ENCODE measurements around the gene FAM174B.

Gene FAM174B

DNA sequence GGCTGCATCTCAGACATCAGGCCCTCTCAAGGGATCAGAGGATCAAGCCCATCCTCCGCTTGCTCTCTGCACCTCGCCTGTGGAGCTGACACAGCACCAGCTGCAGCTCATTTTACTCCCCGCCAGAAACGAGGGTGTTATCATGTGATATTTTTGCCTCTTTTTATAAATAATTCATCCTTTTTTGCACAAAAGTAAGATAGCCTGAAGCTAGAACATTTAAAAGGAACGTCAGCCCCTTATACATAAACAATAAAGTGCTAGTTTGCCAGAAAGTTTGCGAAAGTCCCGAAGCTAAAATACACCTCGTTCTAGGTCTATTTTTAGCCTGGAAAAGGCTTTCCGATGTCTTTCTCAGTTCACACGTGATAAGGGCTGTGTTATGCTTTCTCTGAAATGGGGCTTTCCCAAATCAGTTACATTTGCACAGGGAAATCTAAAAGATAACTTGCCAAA is 9.6 kb upstream of the FAM174B start:
- peak in 7 of 56 donors; percentile 7 to 30 (median 21) for DNase-seq

DNA sequence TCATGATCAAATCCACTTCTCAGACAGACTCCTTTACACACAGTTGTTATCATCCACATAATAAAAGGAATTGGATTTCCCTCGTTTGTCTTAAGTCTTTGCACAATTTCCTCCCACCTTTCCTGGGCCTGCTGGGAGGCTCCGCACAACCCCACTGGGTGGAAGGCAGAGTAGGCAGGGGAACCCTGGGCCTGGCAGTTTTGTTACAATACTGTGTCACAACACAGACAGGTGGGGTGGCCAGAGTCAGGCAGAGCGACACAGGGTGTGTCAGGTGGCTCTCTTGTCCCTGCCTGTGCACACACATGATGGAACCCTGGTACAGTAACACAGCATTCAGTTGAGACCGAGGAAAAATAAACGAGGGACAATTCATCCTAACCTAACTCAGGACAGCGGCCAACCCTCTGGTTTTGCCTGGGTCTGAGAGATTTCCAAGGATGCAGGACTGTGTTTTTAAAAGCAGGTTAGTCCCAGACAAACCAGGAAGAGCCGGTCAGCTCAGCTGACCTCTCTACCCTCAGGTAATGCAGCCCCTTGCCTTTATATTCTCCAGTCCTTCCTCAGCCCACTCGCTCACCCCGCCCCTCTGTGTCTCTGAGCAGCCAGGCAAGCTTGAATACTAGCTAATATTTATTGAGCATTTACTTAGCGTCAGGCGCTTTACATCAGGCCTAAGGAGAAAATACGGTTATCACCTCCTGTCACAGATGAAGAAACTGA is 8.8 kb upstream of the FAM174B start:
- DNase-seq: peak in 2 of 56 donors; percentile 6 to 17

DNA sequence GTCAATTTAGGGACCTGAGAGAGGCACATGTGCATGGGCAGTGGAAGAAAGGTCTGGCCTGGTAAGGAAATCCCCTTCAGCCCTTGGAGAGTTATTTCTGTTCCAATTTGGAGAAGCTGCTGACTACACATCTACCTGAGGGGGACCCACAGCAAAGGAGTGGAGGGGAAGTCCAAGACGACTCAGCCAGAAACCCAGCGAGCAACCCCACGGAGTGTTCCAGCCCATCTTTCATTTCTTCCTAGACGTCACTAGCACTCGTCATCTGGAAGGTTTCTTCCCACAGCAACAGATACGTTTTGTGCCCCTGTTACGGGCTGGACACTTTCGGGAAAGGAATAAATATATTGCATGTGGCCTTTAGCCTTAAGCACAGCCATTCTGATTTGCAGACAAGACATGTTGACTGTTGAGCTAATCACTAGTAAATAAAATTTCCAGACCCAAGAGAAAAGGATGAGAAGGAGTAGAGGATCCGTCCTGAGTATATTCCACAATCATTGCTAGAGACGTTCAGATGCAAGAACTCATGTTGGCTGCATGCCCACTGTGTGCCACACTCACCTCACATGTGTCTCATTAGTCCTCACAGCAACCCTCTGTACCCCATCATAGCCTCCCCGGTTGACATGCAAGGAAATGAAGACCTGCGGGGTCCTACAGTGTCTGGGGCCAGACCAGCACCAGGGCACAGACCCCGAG is 7.8 kb upstream of the FAM174B start:
- DNase-seq: no peak

DNA sequence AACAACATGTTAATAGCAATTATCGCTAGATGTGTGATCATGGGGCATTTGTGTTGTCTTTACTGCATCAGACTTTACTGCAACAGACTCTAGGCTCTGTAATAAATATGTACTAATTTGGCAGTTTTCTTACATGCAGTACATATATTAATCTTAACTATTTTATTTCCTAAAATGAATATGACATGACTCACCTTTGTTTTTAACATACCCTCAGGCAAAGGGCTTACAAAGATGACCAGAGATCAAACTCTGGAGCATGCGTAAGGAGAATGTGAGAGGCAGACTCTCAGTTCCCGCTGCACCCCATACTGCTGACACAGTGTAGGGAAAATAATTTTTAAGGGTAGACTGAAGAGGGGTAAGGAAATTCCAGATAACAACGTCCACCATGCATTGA is 7.2 kb upstream of the FAM174B start:
- DNase-seq: no peak

DNA sequence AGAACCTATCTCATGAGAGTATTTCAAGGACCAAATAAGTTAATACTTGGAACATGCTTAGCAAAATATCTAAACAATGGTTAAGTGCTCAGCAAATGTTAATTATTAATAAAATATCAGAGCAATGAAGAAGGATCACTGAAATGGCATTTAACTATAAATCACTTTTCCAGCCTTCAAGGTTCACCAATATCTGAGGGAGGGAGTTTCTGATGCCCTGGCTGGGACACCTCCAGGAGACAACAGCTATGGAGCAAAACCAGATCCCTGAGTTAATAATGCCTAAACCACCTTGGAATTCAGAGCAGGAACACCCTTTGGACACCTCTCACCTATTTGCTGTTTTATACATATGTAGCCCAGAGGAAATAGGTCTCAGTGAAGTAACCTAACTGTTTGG is 6.4 kb upstream of the FAM174B start:
- DNase-seq: no peak

DNA sequence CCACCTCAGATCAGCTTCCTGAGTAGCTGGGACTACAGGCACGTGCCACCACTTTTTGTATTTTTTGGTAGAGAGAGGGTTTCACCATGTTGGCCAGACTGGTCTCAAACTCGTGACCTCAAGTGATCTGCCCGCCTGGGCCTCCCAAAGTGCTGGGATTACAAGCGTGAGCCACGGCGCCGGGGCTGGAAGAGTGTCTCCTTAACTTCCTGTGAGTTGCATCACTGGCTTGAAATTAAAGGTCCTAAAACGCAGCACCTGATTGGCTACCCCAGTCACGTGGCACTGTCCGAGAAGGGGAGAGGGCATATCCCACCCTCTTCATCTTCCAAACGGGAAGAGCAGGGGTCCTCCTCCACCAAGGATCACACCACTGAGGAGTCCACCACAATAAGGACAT is 5.5 kb upstream of the FAM174B start:
- DNase-seq: no peak

DNA sequence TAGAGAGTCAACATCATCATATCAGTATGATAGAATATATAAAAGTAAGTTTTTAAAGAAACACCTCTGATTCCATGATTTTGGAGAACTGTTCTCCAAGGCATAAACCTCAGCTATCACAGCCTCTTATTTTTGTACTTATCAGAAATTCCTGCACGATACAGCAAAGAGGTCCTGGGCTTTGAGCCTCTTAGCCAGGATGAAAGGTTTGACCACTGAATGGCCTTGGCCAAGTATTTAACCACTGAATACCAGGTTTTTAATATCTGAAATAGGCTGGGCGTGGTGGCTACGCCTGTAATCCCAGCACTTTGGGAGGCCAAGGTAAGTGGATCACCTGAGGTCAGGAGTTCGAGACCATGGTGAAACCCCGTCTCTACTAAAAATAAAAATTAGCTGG is 1.9 kb upstream of the FAM174B start:
- DNase-seq: no peak

DNA sequence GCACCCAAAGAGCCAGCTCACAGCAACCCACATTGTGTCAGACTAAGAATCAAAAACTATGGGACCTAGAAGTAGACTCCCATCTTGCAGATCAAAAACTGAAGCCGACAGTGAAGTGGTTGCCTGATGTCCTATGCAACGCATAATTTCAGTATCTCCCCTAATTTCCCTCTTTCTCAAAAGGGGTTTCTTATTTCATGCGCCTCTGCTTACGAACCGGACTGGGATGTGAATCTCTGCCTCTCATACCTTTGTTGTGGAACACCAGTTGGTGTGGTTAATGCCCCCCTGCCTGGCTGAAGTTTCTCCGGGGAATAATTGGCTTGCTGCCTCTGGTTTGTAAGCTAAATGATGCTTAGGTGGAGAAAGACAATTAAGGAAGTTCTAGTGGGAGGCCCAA is 514 bp upstream of the FAM174B start:
- no peak for DNase-seq

DNA sequence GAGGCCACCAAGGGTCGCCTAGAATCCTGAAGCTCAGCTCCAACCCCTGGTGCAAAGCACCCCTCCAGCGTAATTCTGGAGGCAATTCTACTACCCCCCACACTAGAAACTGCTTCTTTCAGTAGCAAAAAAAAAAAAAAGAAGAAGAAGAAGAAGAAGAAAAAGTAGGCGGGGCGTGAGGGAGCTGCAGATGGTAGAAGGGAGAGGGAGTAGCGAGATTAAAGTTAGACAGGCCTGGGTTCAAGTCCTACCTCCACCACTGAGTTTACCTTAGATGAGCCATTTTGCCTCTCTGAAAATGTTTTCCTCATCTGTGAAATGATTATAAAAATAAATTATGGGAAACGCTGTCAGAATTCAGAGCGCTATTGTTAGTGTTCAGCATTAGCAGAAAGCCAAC is 913 bp downstream of the FAM174B start:
- DNase-seq: no peak

DNA sequence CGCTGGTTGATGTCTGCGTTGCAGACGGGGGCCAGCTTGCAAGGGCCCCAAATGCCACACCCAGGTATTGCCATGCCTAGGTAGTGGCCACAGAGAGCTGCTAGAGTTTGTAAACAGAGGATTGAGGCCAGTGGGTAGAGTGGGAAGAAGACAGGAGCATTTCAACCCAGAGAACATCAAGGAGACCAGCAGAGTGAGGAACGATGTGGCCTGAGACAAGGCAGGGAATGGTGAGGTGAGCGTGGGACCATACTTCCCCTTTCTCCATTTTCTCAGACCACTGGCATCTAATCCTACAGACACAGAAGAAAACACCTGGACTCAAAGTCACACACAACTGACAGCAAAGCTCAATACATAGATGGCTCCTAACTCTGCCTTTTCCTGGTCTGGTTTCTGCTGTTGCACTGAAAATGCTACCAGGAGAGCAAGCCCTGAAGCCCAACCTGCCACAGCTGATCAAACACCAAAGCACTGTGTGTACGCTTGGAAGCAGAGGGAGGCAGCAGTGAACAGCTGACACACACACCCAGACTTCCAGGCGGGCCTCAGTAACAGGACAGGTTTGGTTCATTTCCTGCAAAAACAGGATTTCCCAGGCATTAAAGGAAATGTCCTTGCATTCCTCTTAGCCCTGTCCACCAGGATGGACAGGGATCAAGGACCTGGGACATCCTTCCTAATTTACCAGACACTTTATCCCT is 1.6 kb downstream of the FAM174B start:
- DNase-seq: peak in 16 of 56 donors; percentile 14 to 56 (median 25)

DNA sequence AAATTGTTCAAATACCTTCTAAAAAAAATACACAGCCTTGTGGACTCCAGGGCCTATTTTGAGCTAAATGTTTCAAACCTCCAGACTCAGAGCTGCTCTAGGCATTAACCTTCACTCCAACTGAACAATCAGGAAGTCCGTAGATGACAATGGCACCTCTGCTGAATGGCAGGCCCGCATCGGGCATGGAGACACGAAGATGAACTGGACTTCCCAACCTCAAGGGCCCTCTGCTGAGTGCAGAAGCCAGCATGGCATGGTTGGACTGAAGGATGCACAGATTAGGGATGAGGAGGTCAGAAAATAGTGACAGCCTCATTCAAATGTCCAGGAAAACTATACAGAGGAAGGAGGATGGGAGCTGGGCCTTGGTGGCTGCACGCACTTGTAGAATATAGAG is 2.2 kb downstream of the FAM174B start:
- DNase-seq: no peak

DNA sequence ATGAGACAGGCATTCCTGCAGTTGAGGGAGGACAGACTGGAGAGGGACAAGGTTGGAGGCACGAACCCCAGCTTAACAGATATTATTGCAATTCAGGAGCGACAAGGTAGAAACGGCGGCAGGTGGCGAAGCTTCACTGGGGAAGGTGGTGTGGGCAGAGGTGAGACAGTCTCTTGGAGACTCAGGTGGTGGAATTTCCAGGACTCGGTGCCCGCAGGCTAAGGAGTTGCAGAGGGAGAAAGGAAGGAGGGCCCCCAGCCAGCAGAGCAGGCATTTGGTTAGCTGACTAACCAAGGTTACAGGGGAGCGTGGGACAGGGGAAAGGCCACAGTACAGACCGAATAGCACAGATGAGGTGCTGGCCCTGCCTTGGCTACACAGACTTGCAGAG is 3.0 kb downstream of the FAM174B start:
- peak in 1 of 56 donors; percentile 19 for DNase-seq

DNA sequence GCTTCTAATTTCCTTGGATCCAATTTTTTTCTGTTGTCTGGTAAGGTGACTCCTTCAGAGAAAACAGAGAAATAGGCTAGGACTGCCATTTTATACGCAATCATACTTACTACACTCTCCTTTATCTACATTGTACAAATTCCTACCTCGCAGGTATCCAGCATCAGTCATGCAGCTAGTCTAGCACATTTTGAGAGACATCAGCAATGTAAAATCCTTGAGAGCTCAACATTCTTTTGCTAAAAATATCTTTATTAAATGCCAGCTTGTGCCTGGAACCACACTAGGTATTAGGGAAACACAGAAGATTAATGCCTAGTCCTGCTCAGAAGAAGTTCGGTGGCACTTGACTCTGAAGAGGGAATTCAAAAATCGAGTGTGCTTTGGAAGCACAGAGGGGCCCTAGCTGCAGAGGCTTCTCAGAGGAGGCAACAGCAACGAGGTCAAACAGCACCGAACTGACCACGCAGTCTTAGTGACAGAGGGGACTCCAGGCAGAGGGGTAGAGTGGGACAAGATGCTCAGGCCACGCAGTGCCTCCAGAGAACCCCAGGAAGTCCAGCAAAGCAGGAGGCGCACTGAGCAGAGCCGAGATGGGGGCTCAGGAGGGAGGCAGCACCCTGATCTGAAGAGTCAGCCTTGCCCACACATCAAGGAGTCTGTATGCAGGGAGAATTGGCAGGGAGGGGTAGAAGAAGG is 3.5 kb downstream of the FAM174B start:
- DNase-seq: no peak

DNA sequence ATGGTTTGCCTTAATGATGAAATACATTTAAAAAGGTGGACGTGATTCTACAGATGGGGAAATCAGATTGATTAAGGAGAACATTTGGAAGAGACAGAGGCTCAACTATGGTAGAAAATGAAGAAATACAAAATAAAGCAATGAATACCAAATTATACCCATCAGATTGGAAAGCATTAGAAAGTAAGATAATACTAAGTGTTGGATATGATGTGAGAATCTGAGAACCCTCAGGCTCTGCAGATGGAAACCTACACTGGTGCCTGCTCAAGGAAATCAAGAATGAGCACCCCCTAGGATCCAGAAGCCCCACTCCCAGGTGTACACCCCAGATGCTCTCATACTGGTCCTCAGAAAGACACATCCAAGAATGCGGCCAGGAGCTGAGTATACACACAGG is 4.6 kb downstream of the FAM174B start:
- DNase-seq: no peak

DNA sequence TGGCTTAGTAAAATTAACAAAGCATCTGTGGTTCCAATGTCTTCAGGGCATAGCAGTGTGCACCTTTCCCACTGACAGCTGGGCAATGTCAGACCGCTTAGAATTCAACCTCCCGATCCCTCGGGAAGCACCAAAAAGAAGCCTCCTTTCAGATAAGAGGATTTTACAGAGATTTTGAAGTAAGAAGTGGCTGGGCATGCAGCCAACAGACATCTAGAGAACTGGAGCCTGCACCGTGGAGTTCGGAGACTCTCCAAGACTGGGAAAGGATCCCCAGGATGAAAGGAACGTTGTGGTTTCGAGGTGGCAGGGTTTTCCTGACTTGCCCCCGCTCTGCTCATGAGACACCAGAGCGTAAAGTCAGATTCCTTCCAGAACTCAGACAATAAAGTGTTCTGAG is 5.3 kb downstream of the FAM174B start:
- DNase-seq: no peak

DNA sequence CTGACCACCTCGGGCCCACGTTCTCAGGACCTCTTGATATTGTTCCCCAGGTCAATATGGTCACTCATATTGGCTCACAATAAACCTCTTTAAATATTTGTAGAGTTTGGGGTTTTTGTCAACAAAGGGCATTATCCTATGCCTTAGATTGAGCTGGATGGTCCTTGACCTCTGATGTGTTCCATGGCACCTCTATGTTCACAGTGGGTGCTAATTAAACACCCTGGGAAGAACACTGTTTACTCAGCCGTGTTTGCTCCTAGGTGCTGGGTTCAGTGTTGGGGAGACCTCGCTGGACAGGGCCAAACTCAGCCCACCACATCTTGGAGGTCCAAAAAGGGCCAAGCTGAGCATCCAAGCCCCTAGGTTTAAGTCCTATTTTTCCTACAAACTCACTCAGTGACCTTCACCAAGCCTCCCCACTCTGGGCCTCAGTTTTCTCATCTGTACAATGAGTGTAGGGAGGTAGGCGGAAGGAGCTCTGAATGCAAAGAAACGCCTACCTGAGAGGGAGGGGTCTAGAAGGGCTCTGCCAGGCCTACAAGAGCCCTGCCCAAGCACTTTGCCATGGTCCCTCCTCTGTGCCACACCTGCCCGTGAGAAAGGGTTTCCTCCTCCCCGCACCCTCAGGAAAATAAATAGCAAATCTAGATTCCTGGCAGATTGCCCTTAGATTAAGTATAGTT is 7.2 kb downstream of the FAM174B start:
- DNase-seq: no peak

DNA sequence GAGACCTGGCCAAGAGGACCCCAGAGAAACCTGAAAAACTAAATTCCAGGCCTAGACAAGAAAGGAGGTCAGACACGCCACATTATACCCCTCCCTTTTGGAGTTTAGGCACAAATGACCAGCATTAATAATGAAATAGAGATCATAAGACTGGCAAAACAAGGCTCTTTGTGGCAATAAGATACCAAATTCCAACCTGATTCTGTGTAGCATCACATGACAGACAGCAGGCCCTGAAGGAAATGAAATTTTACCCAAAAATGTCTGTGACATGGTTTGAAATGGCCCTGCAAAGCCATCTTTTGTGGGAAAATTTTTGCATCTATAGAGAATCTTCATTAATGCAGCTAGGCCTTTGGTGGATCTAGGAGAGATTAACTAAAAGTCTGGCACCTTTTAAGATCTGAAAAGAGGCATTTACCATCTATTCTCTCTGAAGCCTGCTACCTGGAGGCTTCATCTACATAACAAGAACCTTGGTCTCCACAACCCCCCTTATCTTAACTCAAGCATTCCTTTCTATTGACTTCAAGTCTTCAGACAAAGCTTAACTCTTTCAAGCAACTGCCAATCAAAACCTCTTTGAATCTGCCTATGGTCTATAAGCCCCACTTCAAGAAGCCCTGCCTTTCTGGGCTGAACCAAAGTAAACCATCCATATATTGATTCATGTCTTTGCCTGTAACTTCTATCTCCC is 8.0 kb downstream of the FAM174B start:
- DNase-seq: no peak

DNA sequence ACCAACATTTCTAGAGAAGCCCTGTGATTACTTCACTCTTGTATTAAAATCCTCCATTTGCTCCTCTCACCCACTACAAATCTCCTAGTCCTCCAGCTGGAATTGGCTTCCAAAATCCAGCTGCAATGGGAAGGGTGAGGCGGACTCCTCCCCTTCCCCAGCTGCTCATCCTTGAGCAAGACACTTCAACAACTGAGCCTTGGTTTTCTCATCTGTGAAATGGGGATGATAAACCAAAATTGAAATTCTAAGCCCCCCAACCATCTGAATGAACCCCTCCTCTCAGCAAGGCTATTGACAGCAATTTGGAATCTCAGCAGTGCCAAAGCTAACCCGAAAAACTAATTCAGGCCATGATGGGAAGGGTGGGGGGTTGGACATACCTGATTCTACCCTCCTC is 9.4 kb downstream of the FAM174B start:
- no peak for DNase-seq

DNA sequence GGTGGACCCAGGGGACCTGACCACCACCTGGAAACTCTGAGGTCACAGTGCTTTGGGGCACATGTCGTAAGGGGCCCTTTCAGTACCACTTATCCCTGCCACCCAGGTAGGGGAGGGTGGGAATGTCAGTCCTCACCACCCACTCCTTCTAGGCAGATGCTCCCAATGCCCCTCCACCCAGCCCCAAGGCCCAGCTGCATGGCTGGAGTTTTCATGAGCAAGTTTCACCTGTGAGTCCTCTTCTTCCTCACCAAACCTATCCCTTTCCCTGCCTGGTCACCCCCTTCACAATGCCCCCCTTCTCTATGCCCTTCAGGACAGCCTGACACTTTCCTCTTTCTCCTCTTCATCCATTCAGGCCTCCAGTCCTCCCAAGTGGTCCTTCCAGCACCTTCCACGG is 9.8 kb downstream of the FAM174B start:
- DNase-seq: no peak

DNA sequence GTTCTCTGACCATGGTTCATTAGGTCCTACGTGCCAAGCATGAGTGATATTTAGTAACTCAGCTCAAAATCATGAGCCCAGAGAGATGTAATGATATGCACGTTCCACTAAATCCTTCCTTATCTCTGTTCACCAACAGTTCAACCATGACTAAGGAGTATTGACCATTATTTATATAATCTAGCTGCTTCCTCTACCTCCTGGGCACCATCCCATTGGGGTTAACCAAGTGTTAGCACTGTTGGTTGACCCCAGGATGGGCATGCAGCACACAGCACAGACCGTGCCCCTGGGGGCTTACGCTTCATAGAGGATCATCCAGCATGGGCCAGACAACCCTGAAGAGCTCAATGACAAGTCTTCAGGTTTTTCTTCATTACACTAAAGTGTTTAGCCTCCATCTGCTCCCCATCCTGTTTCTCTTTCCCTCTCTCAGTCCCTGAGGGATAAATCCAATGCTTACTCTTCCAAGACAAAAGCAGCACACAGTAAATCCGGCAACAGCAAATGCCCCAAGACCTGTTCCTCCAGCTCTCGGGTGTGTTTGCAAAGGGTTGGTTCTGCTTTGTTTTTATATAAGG is 10.4 kb downstream of the FAM174B start:
- DNase-seq: no peak
